Panc1 (cell line): ENCODE data around the gene STMND1.

ENCODE experiments used
- CTCF ChIP-seq: fragments of 450-650 bp; IDR thresholded peaks from 2 replicates; pipeline ENCODE4 v1.5.1; 2017; ENCODE audit warnings: mild to moderate bottlenecking
- POLR2AphosphoS5 ChIP-seq: IDR thresholded peaks from 2 replicates; pipeline ENCODE4 v1.6.1; 2012; ENCODE audit warnings: mild to moderate bottlenecking, low read depth, low read length, moderate library complexity

GRCh38 chr6:17093686-17094085 lies 8.2 kb upstream of the STMND1 start:
- TF ChIP-seq CTCF: peak; percentile 59
- no peak for TF ChIP-seq POLR2AphosphoS5
